Measurements from ENCODE around the gene FILIP1L. TPM values are rescaled to one million over a fixed set of nuclear protein-coding genes. Genes with fewer than 3 reads are reported as not detected.

FILIP1L gene
- total RNA-seq, 1 donor from 2014 or later, result 19.4 TPM

DNA sequence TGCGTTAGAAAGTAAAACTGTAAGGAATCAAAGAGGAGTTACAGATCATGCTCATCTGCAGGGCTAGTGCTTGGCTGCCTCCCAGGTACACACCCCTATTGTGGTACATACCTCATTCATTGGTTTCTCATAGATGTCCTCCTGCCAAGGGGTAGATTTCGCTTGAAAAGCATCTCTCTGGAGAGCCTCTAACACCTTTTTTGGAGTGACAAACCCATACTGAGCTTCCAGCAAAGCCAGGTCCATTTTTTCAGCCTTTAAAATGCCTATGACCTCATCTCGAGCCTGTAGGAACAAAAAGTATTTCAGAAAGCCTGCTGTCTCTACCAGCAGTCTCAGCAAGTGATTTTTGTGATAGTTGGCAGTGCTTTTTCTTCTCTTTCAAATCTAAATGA lies 184.6 kb downstream of the FILIP1L start:
- Mint-ChIP-seq H3K4me1 (ENCODE audit: low read depth) (peaks cover 48% of the 10 kb centered on the region), H3K27ac (peak overlapping the region; percentile 33), H3K9me3 (ENCODE audit: low read depth) (peaks cover 2% of the 10 kb centered on the region), H3K4me3 (ENCODE audit: low read depth) (no peak overlapping the region), H3K27me3 (peaks cover 9% of the 10 kb centered on the region), H3K36me3 (ENCODE audit: insufficient read depth) (peaks cover 2% of the 10 kb centered on the region)
- no peak for DNase-seq (ENCODE audit: low spot score, unreplicated experiment)
- TF ChIP-seq CTCF (IDR thresholded peaks at IDR 0.05; ENCODE audit: unreplicated experiment), result no peak

GRCh38 chr3:99928771-99929744 lies 185.2 kb downstream of the FILIP1L start:
- peak overlapping the region; percentile 33 for H3K27ac Mint-ChIP-seq
- peaks cover 3% of the 10 kb centered on the region for H3K9me3 Mint-ChIP-seq (ENCODE audit: low read depth)
- DNase-seq (ENCODE audit: low spot score, unreplicated experiment), result no peak
- peak; percentile 32 for TF ChIP-seq CTCF (IDR thresholded peaks at IDR 0.05; ENCODE audit: unreplicated experiment)
- peaks cover 2% of the 10 kb centered on the region for H3K36me3 Mint-ChIP-seq (ENCODE audit: insufficient read depth)
- peaks cover 9% of the 10 kb centered on the region for H3K27me3 Mint-ChIP-seq
- H3K4me1 Mint-ChIP-seq (ENCODE audit: low read depth), result peaks cover 46% of the 10 kb centered on the region
- H3K4me3 Mint-ChIP-seq (ENCODE audit: low read depth), result no peak overlapping the region

- no peak for DNase-seq (ENCODE audit: low spot score, unreplicated experiment)
- peaks cover 8% of the 10 kb centered on the region for H3K36me3 Mint-ChIP-seq (ENCODE audit: insufficient read depth)
- no peak overlapping the region for H3K27ac Mint-ChIP-seq
- H3K27me3 Mint-ChIP-seq, result peaks cover 9% of the 10 kb centered on the region
- peaks cover 12% of the 10 kb centered on the region for H3K9me3 Mint-ChIP-seq (ENCODE audit: low read depth)
- no peak overlapping the region for H3K4me3 Mint-ChIP-seq (ENCODE audit: low read depth)
- peaks cover 51% of the 10 kb centered on the region for H3K4me1 Mint-ChIP-seq (ENCODE audit: low read depth)
- TF ChIP-seq CTCF (IDR thresholded peaks at IDR 0.05; ENCODE audit: unreplicated experiment), result no peak
Observed at GRCh38 chr3:99927671-99928457, 186.4 kb downstream of the FILIP1L start.

DNA sequence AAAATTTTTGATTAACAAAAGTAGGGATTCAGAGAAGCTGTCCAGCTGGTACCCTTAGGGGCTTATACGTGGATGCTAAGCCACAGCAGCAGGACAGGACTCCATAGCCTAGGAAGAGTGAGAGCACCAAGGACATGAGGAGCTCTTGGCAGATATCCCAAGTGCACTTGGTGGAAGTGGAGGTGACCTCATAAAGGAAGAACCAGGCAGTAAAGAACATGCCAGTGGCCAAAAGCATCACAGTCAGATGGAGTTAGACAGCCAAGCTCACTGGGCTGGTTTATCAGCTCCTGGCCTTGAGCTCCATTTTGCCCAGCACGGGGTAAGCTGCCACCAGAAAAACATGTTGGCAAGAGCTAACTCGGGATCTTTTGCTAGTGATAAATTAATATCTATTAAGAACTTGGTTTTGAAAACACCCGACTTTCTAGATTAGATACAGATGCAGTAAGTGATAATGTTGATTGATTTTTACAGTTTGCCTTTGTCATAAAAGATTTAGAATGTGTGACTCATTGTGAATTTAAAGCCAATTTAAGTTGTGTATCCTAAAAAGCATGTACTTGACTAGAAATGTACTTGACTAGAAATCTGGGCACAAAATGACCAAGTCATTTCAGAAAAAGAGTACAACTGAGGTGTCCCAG lies 188.6 kb downstream of the FILIP1L start:
- no peak overlapping the region for H3K27ac Mint-ChIP-seq
- peaks cover 47% of the 10 kb centered on the region for H3K4me1 Mint-ChIP-seq (ENCODE audit: low read depth)
- peaks cover 8% of the 10 kb centered on the region for H3K36me3 Mint-ChIP-seq (ENCODE audit: insufficient read depth)
- DNase-seq (ENCODE audit: low spot score, unreplicated experiment), result no peak
- peaks cover 12% of the 10 kb centered on the region for H3K9me3 Mint-ChIP-seq (ENCODE audit: low read depth)
- peaks cover 9% of the 10 kb centered on the region for H3K27me3 Mint-ChIP-seq
- H3K4me3 Mint-ChIP-seq (ENCODE audit: low read depth), result no peak overlapping the region
- no peak for TF ChIP-seq CTCF (IDR thresholded peaks at IDR 0.05; ENCODE audit: unreplicated experiment)

DNA sequence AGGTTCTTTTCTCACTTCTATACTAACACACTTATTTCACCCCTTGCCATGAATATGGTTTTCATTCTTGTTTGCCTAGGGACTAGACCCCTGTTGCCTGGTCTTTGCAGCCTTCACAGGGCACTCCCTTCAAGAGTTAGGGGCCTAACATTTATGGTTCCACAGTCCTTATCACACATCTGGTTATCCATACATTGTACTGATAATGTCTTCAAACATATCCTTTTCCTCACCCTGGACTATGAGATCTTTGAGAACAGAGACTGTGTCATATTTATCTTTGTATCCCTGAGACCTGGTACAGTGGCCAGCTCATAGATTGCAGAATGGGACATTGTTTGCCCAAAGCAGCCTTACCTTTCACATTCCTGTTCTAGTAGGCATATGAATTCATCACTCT lies 190.4 kb downstream of the FILIP1L start:
- no peak for TF ChIP-seq CTCF (IDR thresholded peaks at IDR 0.05; ENCODE audit: unreplicated experiment)
- peaks cover 45% of the 10 kb centered on the region for H3K4me1 Mint-ChIP-seq (ENCODE audit: low read depth)

More for the DNA sequence above, 190.4 kb downstream of the FILIP1L start:
- Mint-ChIP-seq H3K27me3 (peaks cover 5% of the 10 kb centered on the region), H3K36me3 (ENCODE audit: insufficient read depth) (peaks cover 8% of the 10 kb centered on the region), H3K9me3 (ENCODE audit: low read depth) (peaks cover 12% of the 10 kb centered on the region), H3K4me3 (ENCODE audit: low read depth) (no peak overlapping the region), H3K27ac (no peak overlapping the region)
- DNase-seq (ENCODE audit: low spot score, unreplicated experiment), result no peak

Measured in progenitor cell of endocrine pancreas (in vitro differentiated cells).